PFSK-1 (cell line): ENCODE results near the gene OBP2B.

Experiments
- POLR2AphosphoS5 ChIP-seq: IDR thresholded peaks from 2 replicates; pipeline ENCODE4 v1.6.1; 2012; ENCODE audit warnings: low read depth, mild to moderate bottlenecking, control low read depth, low read length, moderate library complexity
- TAF1 ChIP-seq: IDR thresholded peaks from 2 replicates; pipeline ENCODE4 v1.6.1; 2012; ENCODE audit warnings: low read length, control low read depth, borderline replicate concordance; ENCODE audit not compliant: insufficient read depth
- TF ChIP-seq, protein P1 (sequence below), 2 experiments: IDR thresholded peaks; 2 replicates each; pipeline versions ENCODE4 v1.6.1 to v1.8.0; 2011 to 2012; ENCODE audit warnings: low read depth in 2 of 2, low read length in 2 of 2, control low read depth in 1 of 2, inconsistent platforms in 1 of 2, mild to moderate bottlenecking in 1 of 2, moderate library complexity in 1 of 2; ENCODE audit not compliant: insufficient read depth in 1 of 2

- TF ChIP-seq TAF1 (no peak), POLR2AphosphoS5 (no peak)
- TF ChIP-seq, protein P1, sequence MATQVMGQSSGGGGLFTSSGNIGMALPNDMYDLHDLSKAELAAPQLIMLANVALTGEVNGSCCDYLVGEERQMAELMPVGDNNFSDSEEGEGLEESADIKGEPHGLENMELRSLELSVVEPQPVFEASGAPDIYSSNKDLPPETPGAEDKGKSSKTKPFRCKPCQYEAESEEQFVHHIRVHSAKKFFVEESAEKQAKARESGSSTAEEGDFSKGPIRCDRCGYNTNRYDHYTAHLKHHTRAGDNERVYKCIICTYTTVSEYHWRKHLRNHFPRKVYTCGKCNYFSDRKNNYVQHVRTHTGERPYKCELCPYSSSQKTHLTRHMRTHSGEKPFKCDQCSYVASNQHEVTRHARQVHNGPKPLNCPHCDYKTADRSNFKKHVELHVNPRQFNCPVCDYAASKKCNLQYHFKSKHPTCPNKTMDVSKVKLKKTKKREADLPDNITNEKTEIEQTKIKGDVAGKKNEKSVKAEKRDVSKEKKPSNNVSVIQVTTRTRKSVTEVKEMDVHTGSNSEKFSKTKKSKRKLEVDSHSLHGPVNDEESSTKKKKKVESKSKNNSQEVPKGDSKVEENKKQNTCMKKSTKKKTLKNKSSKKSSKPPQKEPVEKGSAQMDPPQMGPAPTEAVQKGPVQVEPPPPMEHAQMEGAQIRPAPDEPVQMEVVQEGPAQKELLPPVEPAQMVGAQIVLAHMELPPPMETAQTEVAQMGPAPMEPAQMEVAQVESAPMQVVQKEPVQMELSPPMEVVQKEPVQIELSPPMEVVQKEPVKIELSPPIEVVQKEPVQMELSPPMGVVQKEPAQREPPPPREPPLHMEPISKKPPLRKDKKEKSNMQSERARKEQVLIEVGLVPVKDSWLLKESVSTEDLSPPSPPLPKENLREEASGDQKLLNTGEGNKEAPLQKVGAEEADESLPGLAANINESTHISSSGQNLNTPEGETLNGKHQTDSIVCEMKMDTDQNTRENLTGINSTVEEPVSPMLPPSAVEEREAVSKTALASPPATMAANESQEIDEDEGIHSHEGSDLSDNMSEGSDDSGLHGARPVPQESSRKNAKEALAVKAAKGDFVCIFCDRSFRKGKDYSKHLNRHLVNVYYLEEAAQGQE (IDR thresholded peaks at IDR 0.05; ENCODE audit: insufficient read depth in 1 of 2, low read depth in 2 of 2, low read length in 2 of 2) = no peak
Measured at GRCh38 chr9:133234577-133235322, 25.7 kb upstream of the OBP2B start.
